ENCODE results near the gene CRYBB3.
"Not testable (repeated sequence)": the region's sequence is repeated elsewhere in the genome, so short reads cannot be mapped to it uniquely, and the experiment has no call there.

CRYBB3 gene

DNA sequence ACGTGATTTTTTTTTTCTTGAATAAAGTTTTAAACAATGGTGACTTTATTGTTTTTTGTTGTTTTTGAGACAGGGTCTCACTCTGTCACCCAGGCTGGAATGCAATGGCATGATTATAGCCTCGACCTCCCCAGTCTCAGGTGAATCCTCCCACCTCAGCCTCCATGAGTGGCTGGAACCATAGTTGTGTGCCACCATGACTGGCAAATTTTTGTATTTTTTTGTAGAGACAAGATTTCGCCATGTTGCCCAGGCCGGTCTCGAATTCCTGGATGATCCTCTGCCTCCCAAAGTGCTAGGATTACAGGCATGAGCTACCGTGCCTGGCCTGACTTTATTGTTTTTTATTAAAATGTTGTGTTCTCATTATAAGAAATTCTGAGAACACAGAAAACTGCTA lies 12.2 kb upstream of the CRYBB3 start:
- FAIRE-seq: no peak
- no peak for DNase-seq (ENCODE audit: insufficient read length, low spot score)
- TF ChIP-seq POLR2A (IDR thresholded peaks at IDR 0.05; ENCODE audit: low read depth, low read length) (no peak), POU2F2 (IDR thresholded peaks at IDR 0.05; ENCODE audit: low read depth, low read length) (no peak), TAF1 (IDR thresholded peaks at IDR 0.05; ENCODE audit: low read depth, low read length) (no peak), PAX5 (IDR thresholded peaks at IDR 0.05; ENCODE audit: insufficient read depth, low read length, severe bottlenecking) (no peak), SPI1 (IDR thresholded peaks at IDR 0.05; ENCODE audit: low read depth, low read length) (no peak), POLR2AphosphoS5 (IDR thresholded peaks at IDR 0.05; ENCODE audit: low read depth, low read length) (no peak)

DNA sequence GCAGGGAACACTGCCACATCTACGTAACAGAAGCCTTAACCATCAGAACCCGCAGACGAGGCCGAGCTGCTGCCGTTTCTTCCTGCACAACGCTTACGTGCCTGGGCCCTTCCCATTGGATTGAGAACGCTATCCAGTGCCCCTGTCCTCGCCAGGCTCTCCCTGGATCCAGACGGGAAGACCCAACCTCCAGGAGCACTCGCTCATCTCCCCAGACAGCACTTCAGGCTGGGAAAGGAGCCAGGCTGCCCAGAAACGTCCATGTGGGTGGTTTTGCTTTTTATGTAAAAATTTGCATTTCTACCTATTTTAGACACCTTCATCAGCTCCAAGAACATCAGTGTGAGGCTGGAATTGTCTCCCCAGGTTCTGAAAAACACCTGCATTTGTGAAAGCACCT lies 7.3 kb upstream of the CRYBB3 start:
- TF ChIP-seq TAF1 (IDR thresholded peaks at IDR 0.05; ENCODE audit: low read depth, low read length) (no peak), POLR2AphosphoS5 (IDR thresholded peaks at IDR 0.05; ENCODE audit: low read depth, low read length) (no peak), PAX5 (IDR thresholded peaks at IDR 0.05; ENCODE audit: insufficient read depth, low read length, severe bottlenecking) (no peak), POLR2A (IDR thresholded peaks at IDR 0.05; ENCODE audit: low read depth, low read length) (no peak), POU2F2 (IDR thresholded peaks at IDR 0.05; ENCODE audit: low read depth, low read length) (no peak), SPI1 (IDR thresholded peaks at IDR 0.05; ENCODE audit: low read depth, low read length) (no peak)
- FAIRE-seq: no peak
- no peak for DNase-seq (ENCODE audit: insufficient read length, low spot score)

DNA sequence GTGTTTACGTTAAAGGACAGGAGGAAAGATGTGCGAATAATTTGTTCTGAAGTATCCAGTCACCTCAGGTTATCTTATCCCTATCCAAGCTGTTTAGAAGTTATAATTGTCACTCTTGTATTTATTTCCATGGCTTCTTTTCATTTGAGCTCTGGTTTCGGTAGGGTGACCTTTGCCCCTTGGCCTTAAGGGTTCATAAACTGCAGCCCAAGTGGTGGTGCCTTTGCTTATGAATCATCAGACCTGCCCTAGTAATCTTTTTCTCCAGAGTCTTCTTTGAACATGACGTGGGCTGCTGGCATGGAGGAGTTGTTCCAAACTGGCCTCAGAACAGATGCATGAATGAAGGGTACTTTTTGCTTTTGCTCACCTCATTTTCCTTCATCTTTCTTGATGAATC lies 6.5 kb upstream of the CRYBB3 start:
- DNase-seq (ENCODE audit: insufficient read length, low spot score) (no peak), FAIRE-seq (no peak)
- TF ChIP-seq POLR2A (IDR thresholded peaks at IDR 0.05; ENCODE audit: low read depth, low read length): no peak
- TF ChIP-seq SPI1 (IDR thresholded peaks at IDR 0.05; ENCODE audit: low read depth, low read length): no peak
- no peak for TF ChIP-seq POU2F2 (IDR thresholded peaks at IDR 0.05; ENCODE audit: low read depth, low read length)
- no peak for TF ChIP-seq POLR2AphosphoS5 (IDR thresholded peaks at IDR 0.05; ENCODE audit: low read depth, low read length)
- TF ChIP-seq TAF1 (IDR thresholded peaks at IDR 0.05; ENCODE audit: low read depth, low read length): no peak
- TF ChIP-seq PAX5 (IDR thresholded peaks at IDR 0.05; ENCODE audit: insufficient read depth, low read length, severe bottlenecking): no peak

- TF ChIP-seq PAX5 (IDR thresholded peaks at IDR 0.05; ENCODE audit: insufficient read depth, low read length, severe bottlenecking) (no peak), SPI1 (IDR thresholded peaks at IDR 0.05; ENCODE audit: low read depth, low read length) (no peak), POLR2A (IDR thresholded peaks at IDR 0.05; ENCODE audit: low read depth, low read length) (no peak), POLR2AphosphoS5 (IDR thresholded peaks at IDR 0.05; ENCODE audit: low read depth, low read length) (no peak)
- DNase-seq (ENCODE audit: insufficient read length, low spot score) (no peak), FAIRE-seq (no peak)
Measured at GRCh38 chr22:25193548-25193947, 6.1 kb upstream of the CRYBB3 start.

GRCh38 chr22:25196326-25196725 lies 3.3 kb upstream of the CRYBB3 start:
- TF ChIP-seq POLR2A (IDR thresholded peaks at IDR 0.05; ENCODE audit: low read depth, low read length) (no peak), POLR2AphosphoS5 (IDR thresholded peaks at IDR 0.05; ENCODE audit: low read depth, low read length) (no peak), SPI1 (IDR thresholded peaks at IDR 0.05; ENCODE audit: low read depth, low read length) (no peak), POU2F2 (IDR thresholded peaks at IDR 0.05; ENCODE audit: low read depth, low read length) (no peak), PAX5 (IDR thresholded peaks at IDR 0.05; ENCODE audit: insufficient read depth, low read length, severe bottlenecking) (no peak), TAF1 (IDR thresholded peaks at IDR 0.05; ENCODE audit: low read depth, low read length) (no peak)
- FAIRE-seq: no peak
- no peak for DNase-seq (ENCODE audit: insufficient read length, low spot score)

DNA sequence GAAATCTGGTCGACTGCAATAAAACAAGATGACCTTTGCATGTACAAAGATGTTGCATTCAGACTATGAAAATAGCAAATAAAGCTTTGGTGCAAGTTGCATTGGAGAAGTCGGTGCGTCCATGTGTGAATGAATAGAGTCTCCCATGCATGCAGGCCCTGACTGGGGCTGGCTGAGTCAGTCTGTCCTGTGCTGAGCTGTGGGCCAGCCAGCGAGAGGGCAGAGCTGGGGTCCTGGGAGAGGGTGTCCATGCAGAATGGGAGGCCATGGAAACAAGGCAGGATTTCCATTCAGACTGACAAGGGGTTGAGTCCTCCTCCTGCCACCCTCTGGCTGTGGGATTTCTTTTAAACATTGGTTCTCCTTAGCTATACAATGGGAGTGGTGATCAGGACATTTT lies 2.3 kb upstream of the CRYBB3 start:
- DNase-seq (ENCODE audit: insufficient read length, low spot score) (no peak), FAIRE-seq (no peak)
- TF ChIP-seq TAF1 (IDR thresholded peaks at IDR 0.05; ENCODE audit: low read depth, low read length) (no peak), SPI1 (IDR thresholded peaks at IDR 0.05; ENCODE audit: low read depth, low read length) (no peak)

DNA sequence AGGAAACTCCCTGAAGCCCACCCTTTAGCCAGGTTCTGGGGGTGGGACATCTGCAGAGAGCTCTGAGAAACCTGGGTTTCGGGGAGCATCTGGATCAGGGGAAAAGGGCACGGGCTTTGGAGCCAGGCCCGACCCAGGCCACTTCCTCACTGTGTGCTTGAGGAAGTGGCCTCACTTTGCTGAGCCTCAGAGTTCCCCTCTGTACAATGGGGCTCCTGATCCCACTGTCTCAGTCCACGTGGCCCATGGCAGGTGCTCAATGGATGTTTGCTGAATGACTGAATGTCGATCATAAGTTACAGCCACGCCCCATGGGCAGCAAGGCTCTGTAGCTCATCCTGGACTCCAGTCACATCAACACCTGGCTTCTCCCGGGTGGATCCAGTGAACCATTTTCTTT lies 1.3 kb downstream of the CRYBB3 start:
- no peak for FAIRE-seq
- DNase-seq (ENCODE audit: insufficient read length, low spot score): no peak

DNA sequence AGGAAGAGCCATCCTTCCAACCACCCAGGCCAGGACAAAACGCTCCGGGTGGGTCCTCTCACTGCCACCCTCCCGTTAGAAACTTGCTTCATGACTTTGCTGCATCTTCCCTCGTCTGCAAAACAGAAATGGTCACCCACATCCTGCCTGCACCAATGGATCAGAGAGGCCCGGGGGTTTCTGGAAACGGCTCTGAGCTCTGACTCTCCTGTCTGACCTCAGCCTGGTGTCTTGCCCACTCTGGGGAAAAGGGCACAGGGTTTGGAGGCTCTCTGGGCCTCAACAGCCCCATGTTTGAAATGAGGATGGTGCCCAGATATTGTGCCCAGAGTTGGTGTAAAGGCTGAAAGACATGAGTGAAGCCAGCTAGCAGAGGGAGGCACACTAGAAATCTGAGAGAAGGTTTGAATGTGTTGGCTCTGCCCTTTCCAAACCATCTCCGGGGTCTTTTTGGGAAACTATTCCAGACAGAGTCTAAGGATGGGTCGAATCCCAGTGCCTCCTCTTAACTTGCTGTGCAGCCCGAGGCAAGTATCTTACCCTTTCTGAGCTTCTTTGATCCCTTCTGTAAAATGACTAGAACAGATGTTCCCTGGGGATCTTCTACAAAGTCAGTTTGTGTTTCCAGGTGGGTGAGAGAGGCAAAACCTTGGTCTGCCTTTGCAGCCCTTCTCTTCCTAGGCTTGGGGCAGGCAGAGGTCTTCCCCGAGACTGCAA lies 2.1 kb downstream of the CRYBB3 start:
- no peak for TF ChIP-seq POLR2AphosphoS5 (IDR thresholded peaks at IDR 0.05; ENCODE audit: low read depth, low read length)
- no peak for TF ChIP-seq POU2F2 (IDR thresholded peaks at IDR 0.05; ENCODE audit: low read depth, low read length)
- no peak for TF ChIP-seq SPI1 (IDR thresholded peaks at IDR 0.05; ENCODE audit: low read depth, low read length)
- no peak for TF ChIP-seq POLR2A (IDR thresholded peaks at IDR 0.05; ENCODE audit: low read depth, low read length)
- no peak for TF ChIP-seq PAX5 (IDR thresholded peaks at IDR 0.05; ENCODE audit: insufficient read depth, low read length, severe bottlenecking)
- TF ChIP-seq TAF1 (IDR thresholded peaks at IDR 0.05; ENCODE audit: low read depth, low read length): no peak
- FAIRE-seq (no peak), DNase-seq (ENCODE audit: insufficient read length, low spot score) (no peak)

More for the DNA sequence above, 1.3 kb downstream of the CRYBB3 start:
- TF ChIP-seq SPI1 (IDR thresholded peaks at IDR 0.05; ENCODE audit: low read depth, low read length) (0 out of 2 replicates have a peak, but pooled peaks have one; percentile 8), TAF1 (IDR thresholded peaks at IDR 0.05; ENCODE audit: low read depth, low read length) (no peak), POU2F2 (IDR thresholded peaks at IDR 0.05; ENCODE audit: low read depth, low read length) (no peak)

DNA sequence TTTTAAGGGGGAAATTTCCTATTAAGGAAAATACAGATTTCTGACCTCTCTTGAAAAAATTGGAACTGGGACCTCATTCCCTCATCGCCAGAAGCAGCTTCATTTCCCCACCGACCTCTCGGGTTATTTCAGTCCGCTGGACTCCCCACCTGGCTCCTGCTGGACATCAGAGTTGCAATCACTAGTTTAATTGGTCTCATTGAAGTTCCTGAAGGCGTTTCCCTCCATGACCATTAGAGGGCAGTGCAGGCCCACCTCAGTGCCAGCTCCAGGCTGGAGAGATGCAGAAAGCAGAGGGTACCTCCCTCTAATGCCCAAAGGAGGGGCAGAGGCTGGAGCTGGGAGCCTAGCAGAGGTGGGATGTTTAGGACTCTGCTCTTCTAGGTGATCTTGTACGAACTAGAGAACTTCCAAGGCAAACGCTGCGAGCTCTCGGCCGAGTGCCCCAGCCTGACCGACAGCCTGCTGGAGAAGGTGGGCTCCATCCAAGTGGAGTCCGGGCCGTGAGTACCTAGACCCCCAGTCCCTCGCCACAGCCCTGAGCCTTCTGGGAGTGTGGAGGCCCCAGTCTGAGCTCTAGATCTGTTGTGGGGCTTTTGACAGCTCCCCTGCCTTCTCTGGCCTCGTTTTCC lies 2.7 kb downstream of the CRYBB3 start:
- TF ChIP-seq PAX5 (IDR thresholded peaks at IDR 0.05; ENCODE audit: insufficient read depth, low read length, severe bottlenecking) (no peak), SPI1 (IDR thresholded peaks at IDR 0.05; ENCODE audit: low read depth, low read length) (no peak), POU2F2 (IDR thresholded peaks at IDR 0.05; ENCODE audit: low read depth, low read length) (no peak), POLR2AphosphoS5 (IDR thresholded peaks at IDR 0.05; ENCODE audit: low read depth, low read length) (no peak), POLR2A (IDR thresholded peaks at IDR 0.05; ENCODE audit: low read depth, low read length) (no peak), TAF1 (IDR thresholded peaks at IDR 0.05; ENCODE audit: low read depth, low read length) (no peak)
- FAIRE-seq (peak; percentile 85), DNase-seq (ENCODE audit: insufficient read length, low spot score) (peak; percentile 62)

- TF ChIP-seq PAX5 (IDR thresholded peaks at IDR 0.05; ENCODE audit: insufficient read depth, low read length, severe bottlenecking) (no peak), POLR2A (IDR thresholded peaks at IDR 0.05; ENCODE audit: low read depth, low read length) (no peak), TAF1 (IDR thresholded peaks at IDR 0.05; ENCODE audit: low read depth, low read length) (no peak), POU2F2 (IDR thresholded peaks at IDR 0.05; ENCODE audit: low read depth, low read length) (no peak), SPI1 (IDR thresholded peaks at IDR 0.05; ENCODE audit: low read depth, low read length) (no peak), POLR2AphosphoS5 (IDR thresholded peaks at IDR 0.05; ENCODE audit: low read depth, low read length) (no peak)
- DNase-seq (ENCODE audit: insufficient read length, low spot score): no peak
- FAIRE-seq: no peak
Measured at GRCh38 chr22:25203082-25203481, 3.4 kb downstream of the CRYBB3 start.

DNA sequence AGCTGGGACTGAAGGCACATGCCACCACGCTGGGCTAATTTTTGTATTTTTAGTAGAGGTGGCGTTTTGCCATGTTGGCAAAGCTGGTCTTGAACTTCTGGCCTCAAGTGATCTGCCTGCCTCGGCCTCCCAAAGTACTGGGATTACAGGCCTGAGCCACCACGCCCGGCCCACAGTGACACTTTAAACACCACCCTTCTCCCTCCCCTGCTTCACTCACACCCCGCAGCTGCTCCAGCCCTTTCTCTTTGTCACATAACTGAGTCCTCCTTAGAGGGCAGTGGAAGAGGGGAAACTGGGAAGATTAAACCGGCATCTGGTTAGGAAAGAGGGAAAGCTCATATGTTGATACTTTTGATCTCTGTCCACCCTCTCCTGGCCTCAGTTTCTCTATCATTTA lies 4.9 kb downstream of the CRYBB3 start:
- not testable (repeated sequence) for FAIRE-seq

More for the DNA sequence above, 4.9 kb downstream of the CRYBB3 start:
- DNase-seq (ENCODE audit: insufficient read length, low spot score): not testable (repeated sequence)
